ENCODE measurements around the gene RPSA.

Gene RPSA

GRCh38 chr3:39420543-39420942, 14.0 kb downstream of the RPSA start:
- DNase-seq (ENCODE audit: low read depth), result no peak
- no peak overlapping the region for H3K4me3 ChIP-seq (ENCODE audit: low read length)
- no peak for TF ChIP-seq CTCF (IDR thresholded peaks at IDR 0.05; ENCODE audit: insufficient read depth, low read depth, low read length, missing control alignments)

GRCh38 chr3:39423436-39423970, 17.0 kb downstream of the RPSA start:
- H3K4me3 ChIP-seq (ENCODE audit: low read length), result no peak overlapping the region
- TF ChIP-seq CTCF (IDR thresholded peaks at IDR 0.05; ENCODE audit: insufficient read depth, low read depth, low read length, missing control alignments), result no peak
- DNase-seq (ENCODE audit: low read depth), result no peak

GRCh38 chr3:39426312-39426711, 19.8 kb downstream of the RPSA start:
- DNase-seq (ENCODE audit: low read depth), result no peak
- TF ChIP-seq CTCF (IDR thresholded peaks at IDR 0.05; ENCODE audit: insufficient read depth, low read depth, low read length, missing control alignments), result no peak
- H3K4me3 ChIP-seq (ENCODE audit: low read length), result no peak overlapping the region

GRCh38 chr3:39427506-39427905, 21.0 kb downstream of the RPSA start:
- no peak for TF ChIP-seq CTCF (IDR thresholded peaks at IDR 0.05; ENCODE audit: insufficient read depth, low read depth, low read length, missing control alignments)
- H3K4me3 ChIP-seq (ENCODE audit: low read length), result no peak overlapping the region
- no peak for DNase-seq (ENCODE audit: low read depth)

GRCh38 chr3:39428745-39429201, 22.3 kb downstream of the RPSA start:
- no peak for DNase-seq (ENCODE audit: low read depth)
- no peak overlapping the region for H3K4me3 ChIP-seq (ENCODE audit: low read length)
- no peak for TF ChIP-seq CTCF (IDR thresholded peaks at IDR 0.05; ENCODE audit: insufficient read depth, low read depth, low read length, missing control alignments)

- TF ChIP-seq CTCF (IDR thresholded peaks at IDR 0.05; ENCODE audit: insufficient read depth, low read depth, low read length, missing control alignments), result no peak
- no peak overlapping the region for H3K4me3 ChIP-seq (ENCODE audit: low read length)
- no peak for DNase-seq (ENCODE audit: low read depth)
Observed at GRCh38 chr3:39429466-39429865, 22.9 kb downstream of the RPSA start.

GRCh38 chr3:39432342-39432741, 25.8 kb downstream of the RPSA start:
- DNase-seq (ENCODE audit: low read depth), result no peak
- no peak for TF ChIP-seq CTCF (IDR thresholded peaks at IDR 0.05; ENCODE audit: insufficient read depth, low read depth, low read length, missing control alignments)
- H3K4me3 ChIP-seq (ENCODE audit: low read length), result no peak overlapping the region

Measured in epithelial cell of esophagus (primary cell).